Measurements from ENCODE around the gene MIB1.

MIB1 gene

GRCh38 chr18:21820811-21821143, 80.2 kb downstream of the MIB1 start:
- DNase-seq, result no peak

- no peak for DNase-seq
Observed at GRCh38 chr18:21823848-21824247, 83.3 kb downstream of the MIB1 start.

- no peak for DNase-seq
Observed at GRCh38 chr18:21826196-21826595, 85.6 kb downstream of the MIB1 start.

- DNase-seq, result no peak
Observed at GRCh38 chr18:21826641-21827302, 86.2 kb downstream of the MIB1 start.

GRCh38 chr18:21830532-21830931, 89.9 kb downstream of the MIB1 start:
- DNase-seq, result no peak

GRCh38 chr18:21831413-21831831, 90.8 kb downstream of the MIB1 start:
- peak; percentile 48 for DNase-seq

- no peak for DNase-seq
Observed at GRCh38 chr18:21833604-21834298, 93.2 kb downstream of the MIB1 start.

- DNase-seq, result no peak
Observed at GRCh38 chr18:21834299-21834660, 93.7 kb downstream of the MIB1 start.

GRCh38 chr18:21841570-21841969, 101.0 kb downstream of the MIB1 start:
- DNase-seq, result no peak

GRCh38 chr18:21843341-21843740, 102.7 kb downstream of the MIB1 start:
- no peak for DNase-seq

GRCh38 chr18:21851327-21851961, 110.9 kb downstream of the MIB1 start:
- DNase-seq, result no peak

- DNase-seq, result no peak
Observed at GRCh38 chr18:21853016-21853415, 112.4 kb downstream of the MIB1 start.

GRCh38 chr18:21853775-21854552, 113.4 kb downstream of the MIB1 start:
- DNase-seq, result no peak

- no peak for DNase-seq
Observed at GRCh38 chr18:21855432-21855831, 114.8 kb downstream of the MIB1 start.

- DNase-seq, result no peak
Observed at GRCh38 chr18:21857871-21858270, 117.3 kb downstream of the MIB1 start.

- DNase-seq, result no peak
Observed at GRCh38 chr18:21858544-21858943, 118.0 kb downstream of the MIB1 start.

- DNase-seq, result no peak
Observed at GRCh38 chr18:21864386-21864785, 123.8 kb downstream of the MIB1 start.

GRCh38 chr18:21865043-21865442, 124.5 kb downstream of the MIB1 start:
- DNase-seq, result no peak

GRCh38 chr18:21868770-21869169, 128.2 kb downstream of the MIB1 start:
- no peak for DNase-seq

- no peak for DNase-seq
Observed at GRCh38 chr18:21889570-21889969, 149.0 kb downstream of the MIB1 start.

- no peak for DNase-seq
Observed at GRCh38 chr18:21894619-21895367, 154.2 kb downstream of the MIB1 start.

GRCh38 chr18:21896732-21897336, 156.2 kb downstream of the MIB1 start:
- no peak for DNase-seq

Data from right forelimb (tissue), 1 donor.